ENCODE measurements around the gene PLEKHG3.

PLEKHG3 gene

DNA sequence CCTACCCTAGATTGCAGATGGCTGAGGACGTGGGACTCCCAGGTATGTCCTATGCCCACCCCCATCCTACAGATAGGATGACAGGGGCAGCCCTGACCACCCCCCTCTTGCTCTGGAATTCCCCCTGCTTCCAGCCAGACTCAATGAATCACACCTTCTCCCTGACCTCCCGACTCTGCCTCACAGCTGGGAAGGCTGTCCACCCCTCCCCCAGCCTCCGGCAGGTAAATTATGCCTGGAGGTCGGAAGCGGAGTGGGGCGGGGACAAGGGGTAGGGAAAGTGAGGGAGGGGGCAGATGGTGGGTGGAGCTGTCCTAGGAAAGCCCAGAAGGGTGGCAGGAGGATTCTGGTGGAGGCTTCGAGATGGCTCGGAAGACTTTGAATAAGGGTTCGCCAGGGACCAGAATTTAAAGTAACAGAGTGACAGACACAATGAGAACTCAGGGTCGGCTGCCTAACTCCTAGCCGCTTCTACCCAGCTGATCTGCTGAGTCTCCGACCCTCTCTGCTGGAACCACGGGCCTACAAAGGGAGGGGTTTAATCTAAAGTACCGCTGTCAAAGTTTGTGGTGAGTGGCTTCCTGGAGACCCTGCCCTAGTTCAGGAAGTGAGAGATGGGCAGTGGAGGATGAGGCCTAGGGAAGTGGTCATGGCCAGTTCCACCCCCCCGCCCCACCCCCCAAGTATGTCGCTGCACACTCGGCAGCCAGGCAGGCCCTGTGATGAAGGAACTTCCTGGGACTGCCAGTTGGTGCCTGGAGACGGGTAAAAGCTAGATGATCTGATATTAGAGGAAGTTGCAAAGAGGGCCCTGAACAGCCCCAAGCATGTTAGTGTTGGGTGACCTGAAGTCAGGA is 4.2 kb downstream of the PLEKHG3 start:
- no peak for DNase-seq

DNA sequence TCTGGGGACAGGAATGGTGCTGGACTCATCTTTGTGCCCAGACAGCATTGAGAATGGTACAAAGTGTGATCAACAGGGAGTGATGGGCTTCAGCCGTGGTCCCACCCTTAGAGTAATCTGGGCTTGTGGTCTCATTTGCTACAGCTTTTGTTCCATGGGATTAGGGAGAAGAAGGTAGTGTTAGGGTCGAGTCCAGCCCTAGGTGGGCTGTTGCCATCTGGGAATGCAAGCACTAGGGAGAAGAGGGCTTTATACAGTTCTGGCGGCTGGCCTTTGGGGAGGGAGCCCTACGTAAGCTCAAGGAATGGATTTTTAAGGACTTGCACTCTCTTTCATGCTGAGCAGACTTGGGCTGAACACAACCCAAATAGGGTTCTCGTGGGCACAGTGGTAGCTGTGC is 4.9 kb downstream of the PLEKHG3 start:
- DNase-seq, result no peak

DNA sequence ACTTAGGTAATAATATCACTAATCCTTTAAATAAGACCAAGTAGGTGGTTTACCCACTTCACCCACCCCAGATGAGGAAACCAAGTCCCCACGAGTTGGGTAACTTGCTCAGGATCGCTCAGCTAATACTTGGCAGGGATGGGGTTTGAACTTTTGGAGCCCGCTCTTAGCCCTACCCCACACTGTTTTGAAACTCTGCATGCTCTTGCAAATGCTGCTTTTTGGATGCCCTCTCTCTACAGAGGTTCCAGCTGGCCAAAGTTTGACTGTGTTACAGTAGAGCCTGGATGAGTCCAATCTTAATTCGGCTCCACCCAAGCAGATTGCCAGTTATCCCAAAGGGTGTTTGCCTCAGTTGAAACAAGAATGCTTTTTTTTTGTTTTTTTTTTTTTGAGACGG is 6.8 kb downstream of the PLEKHG3 start:
- DNase-seq, result no peak

DNA sequence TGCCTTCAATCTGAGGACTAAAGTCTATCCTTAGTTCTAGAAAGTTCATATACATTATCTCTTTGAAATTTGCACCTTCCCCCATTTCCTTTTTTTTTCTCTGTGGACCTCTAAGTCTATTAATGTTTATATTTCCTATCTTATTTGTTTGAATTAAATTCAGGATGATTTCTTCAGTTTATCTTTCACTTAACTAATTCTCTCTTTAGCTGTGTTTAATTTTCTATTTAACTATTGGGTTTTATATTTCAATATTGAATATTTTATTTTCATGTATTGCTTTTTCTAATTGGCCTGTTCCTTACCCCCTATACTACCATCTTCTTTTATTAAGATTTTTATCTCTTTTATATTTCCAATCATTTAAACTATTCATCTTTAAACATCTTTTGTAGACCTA is 9.5 kb downstream of the PLEKHG3 start:
- DNase-seq, result no peak

DNA sequence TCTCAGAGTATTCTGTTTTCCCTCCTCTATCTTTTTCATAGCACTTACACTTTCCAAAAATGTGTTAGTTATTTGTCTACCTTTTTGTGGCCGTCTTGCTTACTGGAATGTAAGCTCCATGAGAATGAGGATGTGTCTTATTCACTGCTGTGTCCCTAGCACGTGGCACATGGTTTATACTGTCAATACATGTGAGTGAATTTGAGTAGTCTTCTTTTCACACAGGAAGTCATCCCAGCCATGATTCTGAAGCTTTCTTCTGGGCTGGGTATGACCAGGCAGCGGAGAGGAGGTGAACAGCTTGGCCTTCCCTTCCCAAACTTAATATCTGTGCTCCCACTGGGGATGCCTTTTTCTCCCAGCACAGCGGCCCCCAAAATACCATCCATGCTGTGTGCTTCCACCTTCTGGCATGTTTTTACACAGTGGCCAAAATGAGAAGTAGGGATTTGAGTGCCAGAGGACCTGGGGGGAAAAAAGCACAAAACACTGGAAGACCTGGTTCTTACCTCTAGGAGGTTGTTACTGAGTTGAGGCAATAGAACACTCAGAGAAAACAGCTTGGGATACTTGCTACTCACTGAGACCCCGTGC is 10.3 kb downstream of the PLEKHG3 start:
- DNase-seq, result no peak

DNA sequence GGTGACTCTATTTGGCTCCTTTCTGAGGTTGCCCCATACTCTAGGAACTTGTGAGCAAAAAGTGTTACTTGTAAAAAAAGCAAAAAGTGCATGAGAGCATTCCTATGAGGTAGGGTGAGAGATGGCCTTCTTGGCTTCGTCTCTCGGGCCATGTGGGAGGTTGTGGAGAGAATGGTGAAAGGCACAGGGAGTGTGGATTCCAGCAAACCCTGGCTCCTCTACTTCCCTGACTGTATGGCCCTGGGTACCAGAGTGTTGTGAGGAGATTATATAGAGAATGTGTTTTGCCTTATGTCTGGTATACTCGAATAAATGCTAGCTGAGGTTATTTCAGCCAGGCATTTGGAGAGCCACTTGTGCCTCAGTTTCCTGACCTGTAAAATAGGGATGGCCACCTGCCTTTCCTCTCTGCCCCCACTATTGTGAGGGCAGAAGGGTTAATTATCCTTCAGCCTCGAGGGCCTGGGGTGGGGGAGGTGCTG is 11.0 kb downstream of the PLEKHG3 start:
- no peak for DNase-seq

DNA sequence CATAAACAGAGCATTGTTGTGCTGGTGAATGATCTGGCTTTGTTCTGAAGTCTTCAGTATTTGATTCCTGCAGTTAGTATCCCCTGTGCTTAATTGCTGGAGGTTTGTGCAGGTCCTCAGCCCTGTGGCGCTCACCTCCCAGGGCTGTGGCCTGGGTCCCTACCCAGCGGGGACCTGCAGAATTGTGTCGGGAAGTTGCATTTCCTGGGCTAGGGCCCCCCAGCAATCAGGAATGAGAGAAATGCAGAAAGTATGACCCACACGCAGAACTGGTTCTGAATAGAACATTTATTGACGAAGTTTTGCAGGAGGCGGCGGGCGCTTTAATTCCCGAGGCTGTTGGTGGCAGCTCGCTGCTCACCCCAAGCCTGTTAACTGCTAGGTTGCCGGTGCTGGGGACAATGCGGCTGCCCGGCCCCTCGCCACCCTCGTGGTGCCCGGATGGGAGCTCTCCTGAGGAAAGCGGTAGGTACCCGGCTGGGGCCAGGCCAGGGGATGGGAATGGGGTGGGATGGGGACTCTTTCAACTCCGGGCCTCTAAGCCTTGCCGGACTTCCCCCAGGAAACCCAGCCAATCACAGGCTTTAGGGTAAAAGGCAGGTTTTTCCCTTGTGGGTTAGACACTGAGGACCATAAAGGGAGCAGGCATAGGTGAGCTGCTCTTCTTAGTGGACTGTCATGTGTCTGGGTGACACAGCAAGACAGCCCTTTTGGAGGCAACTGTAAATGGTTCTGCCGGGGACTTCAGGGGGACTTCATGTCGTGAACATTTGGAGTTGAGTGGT is 11.6 kb downstream of the PLEKHG3 start:
- DNase-seq, result no peak

DNA sequence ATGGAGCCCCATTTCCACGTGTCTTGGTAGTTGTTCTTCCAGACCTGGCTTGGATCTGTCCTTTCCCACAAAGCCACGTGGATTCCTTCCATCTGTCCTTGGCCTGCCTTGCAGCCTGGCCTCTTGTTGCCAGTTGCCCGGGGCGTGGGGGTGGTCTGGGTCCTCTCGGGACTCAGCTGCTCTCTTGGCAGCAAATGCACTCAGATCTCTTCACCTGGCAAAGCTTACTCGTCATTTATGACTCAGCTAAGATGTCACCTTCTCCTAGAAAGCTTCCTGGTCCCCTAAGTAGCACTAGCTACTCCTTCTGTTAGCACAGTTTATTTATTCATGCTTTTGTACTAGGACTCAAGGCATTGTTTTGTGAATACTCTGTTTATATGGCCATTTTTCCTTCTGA is 13.6 kb downstream of the PLEKHG3 start:
- DNase-seq, result no peak

DNA sequence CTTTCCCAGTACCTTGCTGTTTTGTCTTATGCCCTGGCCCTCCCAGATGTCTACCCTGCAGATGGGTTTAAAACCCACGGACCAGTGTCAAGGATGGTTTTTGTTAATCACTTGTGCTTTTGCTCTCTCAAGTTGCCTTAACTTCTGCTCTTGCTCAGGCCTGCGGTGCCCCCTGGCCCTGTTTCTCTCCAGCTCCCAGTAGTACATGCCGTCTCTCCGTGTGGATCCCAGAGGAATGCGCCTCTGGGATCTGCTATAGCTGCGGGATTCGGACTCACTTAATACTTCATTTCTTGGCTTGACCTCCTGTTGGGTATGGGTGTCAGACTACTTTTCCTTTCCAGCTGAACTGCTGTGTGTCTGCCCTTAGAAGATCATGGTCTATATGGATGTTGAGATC is 14.5 kb downstream of the PLEKHG3 start:
- no peak for DNase-seq

DNA sequence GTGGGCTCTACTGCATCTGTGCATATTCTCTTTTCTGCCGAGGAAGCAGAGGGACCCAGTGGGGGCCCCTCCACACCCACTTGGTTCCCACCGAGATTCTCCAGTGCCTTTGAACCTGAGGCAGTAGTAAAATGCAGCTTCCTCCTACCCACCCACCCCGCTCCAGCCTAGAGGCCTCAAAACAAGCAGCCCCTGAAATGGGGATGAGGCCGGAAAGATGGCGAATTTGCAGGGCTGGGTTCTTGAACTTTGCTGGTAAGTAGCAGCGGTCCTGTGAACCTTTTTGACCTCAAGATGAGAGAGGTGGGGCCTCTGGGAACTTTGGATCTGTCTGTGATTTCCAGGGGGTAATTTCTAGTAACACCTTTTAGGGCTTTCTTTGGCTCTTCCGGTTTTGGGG is 15.4 kb downstream of the PLEKHG3 start:
- DNase-seq, result no peak

DNA sequence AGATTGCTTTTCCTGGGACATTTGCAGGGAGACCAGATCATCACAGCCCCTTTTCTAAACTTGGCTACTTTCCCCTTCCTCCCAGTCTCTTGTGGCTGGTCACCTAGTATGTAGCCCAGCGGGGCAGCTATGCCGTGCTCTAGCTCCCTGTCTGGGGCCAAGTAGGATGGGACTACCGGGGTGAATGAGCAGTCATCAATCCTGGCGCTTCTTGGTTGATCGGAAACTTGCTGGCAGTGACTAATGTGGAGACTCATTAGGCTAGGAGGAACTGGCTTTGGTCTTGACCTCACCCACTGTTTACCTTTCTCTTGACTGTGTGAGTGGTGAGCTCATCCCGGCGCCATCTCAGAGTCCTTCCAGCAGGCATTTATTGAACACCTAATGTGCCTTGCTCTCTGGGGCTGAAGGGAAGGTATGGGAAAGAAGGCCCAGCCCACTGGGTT is 15.9 kb downstream of the PLEKHG3 start:
- DNase-seq, result no peak

DNA sequence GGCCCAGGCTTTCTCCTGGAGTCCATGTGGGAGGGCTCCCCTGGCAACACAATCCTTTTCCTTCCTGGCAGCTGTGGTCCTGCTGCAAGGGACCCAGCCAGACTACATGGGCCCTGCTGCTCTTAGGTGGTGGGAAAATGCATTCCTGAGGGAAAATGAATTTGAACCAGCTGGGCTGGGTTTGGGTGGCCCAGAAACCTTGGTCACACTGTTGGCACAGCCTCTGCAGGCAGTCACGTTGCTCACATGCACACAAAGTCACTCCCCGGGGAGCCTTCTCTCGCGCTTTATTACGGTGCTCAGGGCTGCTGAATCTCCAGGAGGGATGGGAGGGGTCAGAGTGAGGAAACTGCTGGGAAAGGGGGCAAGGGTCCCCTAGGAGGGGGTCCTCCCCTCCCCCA is 17.2 kb downstream of the PLEKHG3 start:
- DNase-seq, result no peak

DNA sequence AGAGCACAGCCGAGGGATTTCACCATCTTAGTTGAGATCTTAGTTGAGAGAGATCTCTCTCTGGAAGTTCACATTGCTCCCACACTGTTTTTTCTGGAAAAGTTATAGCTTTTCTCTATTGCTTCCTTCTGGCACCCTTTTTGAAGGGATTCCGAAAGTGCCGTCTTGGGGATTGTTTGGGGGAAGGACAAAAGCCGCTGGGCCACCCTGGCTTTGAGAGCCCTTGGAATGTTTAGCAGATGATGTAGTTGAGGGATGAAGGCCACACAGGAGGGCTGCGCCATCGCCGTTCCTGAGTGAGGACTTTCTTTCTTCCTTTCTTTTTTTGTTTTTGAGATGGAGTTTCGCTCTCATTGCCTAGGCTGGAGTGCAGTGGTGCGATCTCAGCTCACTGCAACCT is 17.7 kb downstream of the PLEKHG3 start:
- no peak for DNase-seq

DNA sequence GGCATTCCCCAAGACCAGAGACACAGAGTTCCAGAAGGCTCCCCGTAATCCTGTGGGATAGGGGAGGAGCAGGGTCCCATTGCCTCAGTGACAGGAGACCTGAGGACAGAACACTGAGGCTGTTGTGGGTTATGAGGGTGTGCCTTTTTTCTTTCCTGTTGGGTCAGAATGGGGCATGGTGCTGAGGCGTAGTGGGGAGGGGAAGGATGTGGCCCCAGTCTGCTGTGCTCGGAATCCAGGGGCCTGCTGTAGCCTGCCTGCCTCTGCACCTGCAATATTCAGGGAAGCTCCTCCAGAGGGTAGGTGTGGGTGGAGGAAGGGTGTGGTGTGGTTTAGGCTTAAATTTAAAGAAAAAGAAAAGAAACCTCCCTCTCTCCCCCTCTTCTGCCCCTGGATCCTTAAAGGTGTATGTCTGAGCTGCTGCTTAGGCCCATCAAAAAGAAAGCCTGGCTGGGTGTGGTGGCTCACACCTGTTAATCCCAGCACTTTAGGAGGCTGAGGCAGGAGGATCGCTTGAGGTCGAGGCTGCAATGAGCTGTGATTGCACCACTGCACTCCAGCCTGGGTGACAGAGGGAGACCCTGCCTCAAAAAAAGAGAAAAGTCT is 18.7 kb downstream of the PLEKHG3 start:
- no peak for DNase-seq

DNA sequence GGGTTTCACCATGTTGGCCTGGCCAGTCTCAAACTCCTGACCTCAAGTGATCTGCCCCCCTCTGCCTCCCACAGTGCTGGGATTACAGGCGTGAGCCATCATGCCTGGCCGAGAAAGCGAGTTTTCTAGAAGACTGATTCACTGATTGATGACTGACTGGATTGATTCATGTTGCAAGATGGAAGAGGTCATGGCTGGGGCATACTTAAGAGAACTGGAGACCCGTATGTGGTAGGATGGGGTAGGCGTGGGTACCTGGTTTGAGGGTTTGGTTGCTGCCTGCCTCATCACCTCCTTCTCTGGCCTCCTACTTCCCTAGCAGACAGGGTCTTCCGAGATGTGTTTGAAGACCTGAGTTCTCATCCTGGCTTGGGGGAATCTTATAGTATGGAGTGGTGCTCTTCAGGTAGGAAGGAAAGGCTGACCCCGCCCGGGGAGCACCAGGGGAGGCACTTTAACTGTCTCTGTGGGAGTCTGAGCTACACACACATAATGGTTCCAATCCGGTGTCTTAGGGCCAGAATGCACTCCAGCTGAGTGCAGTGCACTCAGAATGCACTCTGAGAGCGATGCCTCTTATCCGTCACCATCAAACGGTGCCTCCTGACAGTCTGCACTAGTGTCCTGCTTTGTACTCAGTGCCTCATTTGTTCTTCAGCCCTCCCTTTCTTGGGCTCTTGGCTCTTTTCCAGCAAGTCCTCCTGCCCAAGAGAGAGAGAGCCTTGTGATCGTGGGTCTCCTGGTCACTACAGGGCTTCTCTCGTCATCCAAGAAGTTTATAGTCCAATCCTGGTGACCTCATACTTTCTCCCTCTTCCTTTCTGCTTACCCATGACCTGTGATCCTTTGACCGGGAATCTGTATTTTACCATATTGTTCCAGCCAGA is 19.7 kb downstream of the PLEKHG3 start:
- DNase-seq, result no peak

DNA sequence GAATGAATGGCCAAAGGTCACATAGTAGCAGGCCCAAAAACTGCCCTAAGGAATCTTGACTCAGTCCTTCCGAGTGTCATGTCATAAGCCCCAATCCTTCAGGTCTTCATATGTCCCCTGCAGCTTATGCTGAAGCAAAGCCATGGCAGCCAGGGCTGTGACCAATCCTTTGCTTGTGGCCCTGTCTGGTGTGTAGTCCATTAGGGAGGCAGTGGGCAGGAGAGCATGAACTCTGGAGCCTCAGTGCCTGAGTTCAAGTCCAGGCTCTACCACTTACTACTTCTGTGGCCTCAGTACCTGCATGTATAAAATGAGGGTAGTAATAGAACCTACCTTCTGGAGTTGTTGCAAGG is 20.3 kb downstream of the PLEKHG3 start:
- DNase-seq, result no peak

DNA sequence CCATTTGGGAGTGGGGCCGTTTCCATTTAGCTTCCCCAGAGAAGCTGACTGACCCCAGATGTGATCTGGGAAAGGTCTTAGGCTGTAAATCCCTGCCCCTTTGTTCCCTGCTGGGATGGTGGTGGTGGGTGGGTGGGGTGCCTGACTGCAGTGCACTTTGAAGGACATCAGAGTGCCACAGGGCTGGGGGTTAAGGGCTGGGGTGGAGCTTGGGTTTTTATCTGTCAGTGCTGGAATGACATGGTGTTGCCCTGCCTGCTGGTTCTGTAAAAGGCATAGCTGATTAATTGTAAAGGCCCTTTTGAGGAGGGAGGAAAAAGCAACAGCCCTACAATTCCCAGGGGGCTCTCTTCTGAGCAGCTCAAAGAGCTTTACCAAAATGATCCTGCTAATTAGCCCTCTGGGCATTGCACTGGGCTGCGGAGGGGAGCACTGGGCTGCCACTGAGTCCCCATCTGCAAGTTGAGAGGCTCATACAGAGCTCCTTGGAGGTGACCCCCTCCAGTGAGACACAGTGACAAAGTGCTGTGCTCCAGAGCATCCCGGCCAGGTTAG is 21.1 kb downstream of the PLEKHG3 start:
- DNase-seq, result no peak

DNA sequence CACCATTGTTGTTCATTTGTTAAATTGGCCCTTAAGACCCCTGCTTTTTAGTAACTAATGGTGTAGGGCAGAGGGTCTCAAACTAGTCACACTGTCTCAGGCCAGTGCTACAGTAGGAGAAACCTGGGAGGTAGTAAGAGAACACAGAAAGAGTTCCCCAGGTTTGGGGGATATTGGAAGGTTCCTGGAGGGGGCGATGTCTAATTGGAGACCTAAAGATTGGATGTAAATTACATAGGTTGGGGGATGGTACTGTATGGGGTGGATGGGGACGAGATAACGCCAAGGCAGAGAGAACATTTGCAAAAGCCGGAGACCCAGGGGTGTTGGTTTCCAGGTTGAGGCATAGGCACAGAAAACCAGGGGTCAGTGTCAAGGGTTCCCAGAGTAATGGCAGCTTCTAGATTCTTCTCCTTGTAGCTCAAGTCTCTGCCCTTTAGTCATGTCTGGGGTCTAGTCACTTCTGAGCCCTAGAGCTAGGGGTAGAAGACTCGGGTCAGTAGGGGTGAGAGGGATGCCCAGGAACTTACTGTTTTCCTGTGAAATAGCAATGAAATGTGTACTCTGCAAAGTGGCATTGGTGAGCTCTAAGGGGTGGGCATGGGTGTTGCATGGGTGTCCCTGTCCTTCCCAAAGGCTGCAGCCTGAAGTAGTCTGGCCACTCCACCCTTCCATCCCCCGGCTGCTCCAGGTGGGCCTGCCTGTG is 21.8 kb downstream of the PLEKHG3 start:
- DNase-seq, result no peak

DNA sequence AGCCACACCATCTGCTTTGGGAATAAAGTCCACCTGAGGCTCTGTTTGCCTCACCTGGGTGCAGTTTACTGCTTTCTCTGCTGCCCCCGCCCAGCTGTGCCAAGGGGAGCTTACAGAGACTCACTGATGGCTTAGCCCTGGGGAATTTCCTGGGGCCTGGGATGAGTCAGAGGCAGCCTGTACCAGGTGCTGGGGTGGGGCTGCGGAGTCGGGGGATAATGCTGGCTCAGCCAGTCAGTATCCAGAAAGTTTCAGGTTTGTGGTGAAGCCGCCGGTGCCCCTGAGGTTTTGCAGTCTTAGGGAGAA is 22.3 kb downstream of the PLEKHG3 start:
- DNase-seq, result peak; percentile 42

DNA sequence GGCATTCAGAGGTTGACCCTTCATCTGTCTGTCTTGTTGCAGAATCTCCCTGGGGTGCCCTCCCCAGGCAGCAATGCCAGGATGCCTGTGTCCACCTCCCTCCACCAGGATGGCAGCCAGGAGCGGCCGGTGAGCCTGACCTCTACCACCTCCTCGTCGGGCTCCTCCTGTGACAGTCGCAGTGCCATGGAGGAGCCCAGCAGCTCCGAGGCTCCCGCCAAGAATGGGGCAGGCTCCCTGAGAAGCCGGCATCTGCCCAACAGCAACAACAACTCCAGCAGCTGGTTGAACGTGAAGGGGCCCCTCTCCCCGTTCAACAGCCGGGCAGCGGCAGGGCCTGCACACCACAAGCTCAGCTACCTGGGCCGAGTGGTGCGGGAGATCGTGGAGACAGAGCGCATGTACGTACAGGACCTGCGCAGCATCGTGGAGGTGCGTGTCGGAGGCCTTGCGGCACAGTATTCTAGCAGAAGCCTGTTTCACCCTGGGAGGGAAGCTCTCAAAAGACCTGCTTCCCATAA is 23.4 kb downstream of the PLEKHG3 start:
- DNase-seq, result no peak

DNA sequence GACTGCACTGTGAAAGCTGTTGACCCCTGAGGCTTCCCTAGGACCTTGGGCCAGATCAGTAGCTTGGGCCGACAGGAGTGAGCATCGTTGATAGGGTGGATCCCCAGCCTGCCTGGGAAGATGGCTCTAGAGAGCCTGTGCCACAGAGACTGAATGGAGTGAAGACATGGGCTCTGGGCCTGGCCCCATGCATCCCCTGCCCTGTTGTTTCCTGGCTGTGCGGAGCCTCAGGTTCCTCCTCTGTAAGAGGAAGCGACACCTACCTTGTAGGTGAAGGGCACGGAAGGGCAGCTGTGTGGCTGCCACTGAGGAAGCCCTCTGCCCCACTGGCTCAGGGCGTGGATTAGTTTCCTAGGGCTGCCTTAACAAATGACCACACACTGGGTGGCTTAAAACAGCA is 23.9 kb downstream of the PLEKHG3 start:
- DNase-seq, result no peak
